PC-9 (cell line): ENCODE measurements around the gene GRIK3. TPM values are rescaled to one million over a fixed set of nuclear protein-coding genes. Genes with fewer than 3 reads are reported as not detected.

Source experiments
- BruUV-seq: library from RNA; stranded (reverse); fragments of 400-500 nt; replicated peaks from 2 replicates; lab custom pipeline; 2021; lab: Mats Ljungman, UMichigan
- CTCF ChIA-PET: fragments of 300-600 bp; sonication (Branson Sonifier 250); formaldehyde crosslinking; loops from one replicate; lab custom pipeline; 2022; ENCODE audit warnings: antibody characterized with exemption; lab: Charles Lee
- POLR2A ChIA-PET: fragments of 300-600 bp; sonication (Branson Sonifier 250); formaldehyde crosslinking; loops from one replicate; lab custom pipeline; 2022; ENCODE audit warnings: antibody characterized with exemption; ENCODE audit not compliant: unreplicated experiment; lab: Charles Lee
- DNase-seq, 2 experiments: peaks; one replicate each; pipeline versions ENCODE4 v3.0.0 to v3.0.0-alpha.2; 2015 to 2022; ENCODE audit warnings: mixed read lengths in 1 of 2
- H2AFZ ChIP-seq: fragments of 200-600 bp; sonication (generic); 2 replicates; pipeline ENCODE4 v1.8.1; 2017; ENCODE audit warnings: antibody characterized with exemption
- H3F3A ChIP-seq: fragments of 200-600 bp; sonication (generic); 2 replicates; pipeline ENCODE4 v1.8.1; 2017; ENCODE audit warnings: antibody characterized with exemption, mild to moderate bottlenecking, low read depth; ENCODE audit not compliant: insufficient read depth
- H3K27ac ChIP-seq: fragments of 200-600 bp; sonication (generic); 2 replicates; pipeline ENCODE4 v1.6.1; 2016; ENCODE audit warnings: mixed run types
- H3K27me3 ChIP-seq: fragments of 200-600 bp; sonication (generic); 2 replicates; pipeline ENCODE4 v1.6.1; 2016; ENCODE audit warnings: low read depth, mixed run types; ENCODE audit not compliant: insufficient read depth
- H3K36me3 ChIP-seq: fragments of 200-600 bp; sonication (generic); 2 replicates; pipeline ENCODE4 v1.6.1; 2016; ENCODE audit warnings: low read depth, mixed run types
- H3K4me1 ChIP-seq: fragments of 200-600 bp; sonication (generic); replicated peaks from 2 replicates; pipeline ENCODE4 v1.6.1; 2016; ENCODE audit warnings: mixed run types; ENCODE audit not compliant: insufficient read depth
- H3K4me2 ChIP-seq: fragments of 200-600 bp; sonication (generic); 2 replicates; pipeline ENCODE4 v1.6.1; 2017; ENCODE audit warnings: mixed run types
- H3K4me3 ChIP-seq: fragments of 200-600 bp; sonication (generic); 2 replicates; pipeline ENCODE4 v1.6.1; 2016; ENCODE audit warnings: mixed run types
- H3K79me2 ChIP-seq: fragments of 200-600 bp; sonication (generic); 2 replicates; pipeline ENCODE4 v1.6.1; 2017; ENCODE audit warnings: low read depth, mixed run types
- H3K9me2 ChIP-seq: fragments of 200-600 bp; sonication (generic); 2 replicates; pipeline ENCODE4 v1.8.1; 2017; ENCODE audit warnings: mild to moderate bottlenecking; ENCODE audit not compliant: insufficient read depth
- H3K9me3 ChIP-seq: fragments of 200-600 bp; sonication (generic); 2 replicates; pipeline ENCODE4 v1.8.1; 2016; ENCODE audit warnings: low read depth; ENCODE audit not compliant: insufficient read depth
- H4K20me1 ChIP-seq: fragments of 200-600 bp; sonication (generic); 2 replicates; pipeline ENCODE4 v1.8.1; 2017; ENCODE audit not compliant: insufficient read depth
- CTCF ChIP-seq: fragments of 200-600 bp; sonication (generic); conservative IDR thresholded peaks from 2 replicates; pipeline ENCODE4 v1.6.1; 2017; ENCODE audit warnings: mixed run types, antibody characterized with exemption, mild to moderate bottlenecking, moderate library complexity
- EZH2 ChIP-seq: fragments of 200-600 bp; sonication (generic); IDR thresholded peaks from 2 replicates; pipeline ENCODE4 v1.8.0; 2017; ENCODE audit warnings: antibody characterized with exemption, low read depth
- intact Hi-C: fragments of 100-400 bp; cut with micrococcal nuclease; formaldehyde crosslinking; loops from one replicate; pipeline ENCODE4 v1.10.0; 2022; ENCODE audit not compliant: unreplicated experiment
- total RNA-seq: library from RNA; stranded (reverse); gene quantifications from 2 replicates; pipeline ENCODE4 v1.2.3, GENCODE V29; 2021

The GRIK3 gene
- total RNA-seq, 1 experiment from 2014 or later, result not detected

DNA sequence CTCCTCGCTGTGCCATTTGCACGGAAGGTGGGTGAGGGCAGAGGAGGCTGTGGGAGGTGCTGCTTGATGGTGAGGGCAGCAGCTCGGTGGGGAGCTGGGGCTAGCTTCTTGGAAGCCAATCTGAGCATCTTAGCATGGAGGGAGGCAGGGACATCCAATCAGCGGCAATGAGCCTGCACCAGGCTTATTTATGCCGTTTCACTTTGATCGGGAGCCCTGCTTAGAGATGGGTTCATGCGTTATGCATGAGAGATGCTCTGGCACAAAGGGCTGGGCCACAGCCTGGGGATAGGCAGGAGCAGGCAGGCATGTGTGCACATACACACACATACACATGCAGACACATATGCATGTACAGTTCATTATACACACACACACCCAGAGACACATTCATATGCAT lies 220.2 kb downstream of the GRIK3 start:
- TF ChIP-seq EZH2 (no peak), CTCF (no peak)
- CTCF ChIA-PET, result no interaction called here
- DNase-seq, result no peak
- no TSS peak for BruUV-seq
- no peak overlapping the region for H3K4me2 ChIP-seq
- no peaks in the 10 kb centered on the region for H3K36me3 ChIP-seq
- no peaks in the 10 kb centered on the region for H3F3A ChIP-seq
- H3K27me3 ChIP-seq, result peaks cover 5% of the 10 kb centered on the region
- H3K79me2 ChIP-seq, result no peaks in the 10 kb centered on the region
- POLR2A ChIA-PET, result no interaction called here
- H3K9me2 ChIP-seq, result no peaks in the 10 kb centered on the region
- intact Hi-C loops, result no loop called here
- no peaks in the 10 kb centered on the region for H4K20me1 ChIP-seq
- no peak overlapping the region for H3K4me3 ChIP-seq
- no peak overlapping the region for H2AFZ ChIP-seq
- H3K27ac ChIP-seq, result no peak overlapping the region
- H3K9me3 ChIP-seq, result no peaks in the 10 kb centered on the region
- no peaks in the 10 kb centered on the region for H3K4me1 ChIP-seq

- Histone ChIP-seq H2AFZ (no peak overlapping the region), H3F3A (no peaks in the 10 kb centered on the region), H3K4me1 (peaks cover 7% of the 10 kb centered on the region), H3K4me3 (no peak overlapping the region), H3K36me3 (no peaks in the 10 kb centered on the region), H3K27ac (no peak overlapping the region), H3K9me2 (no peaks in the 10 kb centered on the region), H3K79me2 (no peaks in the 10 kb centered on the region), H4K20me1 (no peaks in the 10 kb centered on the region), H3K9me3 (no peaks in the 10 kb centered on the region; the same call in 1 of the 2 replicates), H3K4me2 (no peak overlapping the region), H3K27me3 (peaks cover 39% of the 10 kb centered on the region)
- POLR2A ChIA-PET, result no interaction called here
- CTCF ChIA-PET, result no interaction called here
- BruUV-seq, result no TSS peak
- TF ChIP-seq EZH2 (no peak), CTCF (no peak)
- intact Hi-C loops, result no loop called here
- no peak for DNase-seq
These were observed 227.1 kb downstream of the GRIK3 start for GRCh38 chr1:36807262-36807661.

- no TSS peak for BruUV-seq
- no peak overlapping the region for H3K4me3 ChIP-seq
- H3K27ac ChIP-seq, result no peak overlapping the region
- no peak overlapping the region for H3K4me2 ChIP-seq
- POLR2A ChIA-PET, result no interaction called here
- CTCF ChIA-PET, result interaction anchor here (0.6 kb wide), 1 partner anchor 1371 kb away, joined by 3 read pairs; no protein-coding TSS in a partner anchor
- no peaks in the 10 kb centered on the region for H3K9me2 ChIP-seq
- no peaks in the 10 kb centered on the region; the same call in 1 of the 2 replicates for H3K9me3 ChIP-seq
- peaks cover 19% of the 10 kb centered on the region for H3K4me1 ChIP-seq
- no peaks in the 10 kb centered on the region for H4K20me1 ChIP-seq
- no peak for TF ChIP-seq CTCF
- TF ChIP-seq EZH2, result no peak
- H3K36me3 ChIP-seq, result no peaks in the 10 kb centered on the region
- H2AFZ ChIP-seq, result no peak overlapping the region
- no peaks in the 10 kb centered on the region for H3K79me2 ChIP-seq
- DNase-seq, result no peak
- no peaks in the 10 kb centered on the region for H3F3A ChIP-seq
- intact Hi-C loops, result no loop called here
- H3K27me3 ChIP-seq, result peaks cover 48% of the 10 kb centered on the region
These were observed 228.2 kb downstream of the GRIK3 start for GRCh38 chr1:36805979-36806640.
